GM18499 (cell line): ENCODE data around the gene USP15.
"Not testable (repeated sequence)": the region's sequence is repeated elsewhere in the genome, so short reads cannot be mapped to it uniquely, and the experiment has no call there.

ENCODE experiments used
- ATAC-seq: cut with Tn5 transposase; IDR thresholded peaks from one replicate; pipeline ENCODE4 v1.9.1; 2021; ENCODE audit warnings: moderate number of reproducible peaks; ENCODE audit not compliant: insufficient read depth, unreplicated experiment

The USP15 gene

GRCh38 chr12:62313727-62314380 lies 53.6 kb downstream of the USP15 start:
- no peak for ATAC-seq

- no peak for ATAC-seq
Measured at GRCh38 chr12:62317017-62317416, 56.8 kb downstream of the USP15 start.

GRCh38 chr12:62319058-62319457 lies 58.9 kb downstream of the USP15 start:
- ATAC-seq: no peak

GRCh38 chr12:62320054-62320453 lies 59.9 kb downstream of the USP15 start:
- no peak for ATAC-seq

GRCh38 chr12:62323386-62323785 lies 63.2 kb downstream of the USP15 start:
- ATAC-seq: no peak

- ATAC-seq: no peak
Measured at GRCh38 chr12:62328296-62328921, 68.2 kb downstream of the USP15 start.

- ATAC-seq: peak; percentile 92
Measured at GRCh38 chr12:62331306-62331705, 71.1 kb downstream of the USP15 start.

GRCh38 chr12:62332598-62332997 lies 72.4 kb downstream of the USP15 start:
- no peak for ATAC-seq

- ATAC-seq: no peak
Measured at GRCh38 chr12:62335057-62335456, 74.9 kb downstream of the USP15 start.

- ATAC-seq: no peak
Measured at GRCh38 chr12:62335796-62336195, 75.6 kb downstream of the USP15 start.

GRCh38 chr12:62337643-62338042 lies 77.4 kb downstream of the USP15 start:
- ATAC-seq: not testable (repeated sequence)

GRCh38 chr12:62342614-62343303 lies 82.6 kb downstream of the USP15 start:
- not testable (repeated sequence) for ATAC-seq

- not testable (repeated sequence) for ATAC-seq
Measured at GRCh38 chr12:62343304-62344120, 83.3 kb downstream of the USP15 start.

- not testable (repeated sequence) for ATAC-seq
Measured at GRCh38 chr12:62344731-62345556, 84.7 kb downstream of the USP15 start.

- ATAC-seq: no peak
Measured at GRCh38 chr12:62345667-62346066, 85.5 kb downstream of the USP15 start.

- no peak for ATAC-seq
Measured at GRCh38 chr12:62346817-62347216, 86.6 kb downstream of the USP15 start.

- ATAC-seq: no peak
Measured at GRCh38 chr12:62347922-62348650, 87.9 kb downstream of the USP15 start.

- ATAC-seq: no peak
Measured at GRCh38 chr12:62350554-62350953, 90.3 kb downstream of the USP15 start.

GRCh38 chr12:62351326-62351725 lies 91.1 kb downstream of the USP15 start:
- ATAC-seq: no peak
